ENCODE data around the gene NCMAP.
"Not testable (repeated sequence)": the region's sequence is repeated elsewhere in the genome, so short reads cannot be mapped to it uniquely, and the experiment has no call there.

NCMAP gene

GRCh38 chr1:24535021-24535424 lies 20.9 kb upstream of the NCMAP start:
- Mint-ChIP-seq H3K4me1 (peaks cover 42% of the 10 kb centered on the region), H3K9me3 (no peaks in the 10 kb centered on the region), H3K36me3 (peaks cover 39% of the 10 kb centered on the region), H3K4me3 (peak overlapping the region; percentile 73), H3K27ac (peak overlapping the region; percentile 92)
- peak; percentile 79 for ATAC-seq
- peak; percentile 48 to 83 for DNase-seq (ENCODE audit: low spot score in 2 of 2)

- Mint-ChIP-seq H3K27ac (peak overlapping the region; percentile 92), H3K9me3 (no peaks in the 10 kb centered on the region), H3K36me3 (peaks cover 41% of the 10 kb centered on the region), H3K4me3 (peak overlapping the region; percentile 73), H3K4me1 (peaks cover 45% of the 10 kb centered on the region)
- DNase-seq (ENCODE audit: low spot score in 2 of 2) (no peak), ATAC-seq (no peak)
These were observed 20.1 kb upstream of the NCMAP start for GRCh38 chr1:24535778-24536177.

- Mint-ChIP-seq H3K36me3 (peaks cover 41% of the 10 kb centered on the region), H3K9me3 (no peaks in the 10 kb centered on the region)
These were observed 19.5 kb upstream of the NCMAP start for GRCh38 chr1:24536391-24536840.

GRCh38 chr1:24540051-24540905 lies 15.6 kb upstream of the NCMAP start:
- Mint-ChIP-seq H3K36me3 (peaks cover 18% of the 10 kb centered on the region), H3K4me1 (peaks cover 60% of the 10 kb centered on the region)

More at GRCh38 chr1:24536391-24536840, 19.5 kb upstream of the NCMAP start:
- Mint-ChIP-seq H3K4me3 (peak overlapping the region; percentile 73), H3K27ac (peak overlapping the region; percentile 92), H3K4me1 (peaks cover 51% of the 10 kb centered on the region)
- DNase-seq (ENCODE audit: low spot score in 2 of 2) (peak; percentile 26 to 73), ATAC-seq (peak; percentile 76)

GRCh38 chr1:24540906-24541710 lies 14.8 kb upstream of the NCMAP start:
- peak overlapping the region; percentile 47 for H3K27ac Mint-ChIP-seq
- no peaks in the 10 kb centered on the region for H3K9me3 Mint-ChIP-seq
- peak overlapping the region; percentile 51 for H3K4me3 Mint-ChIP-seq
- peaks cover 15% of the 10 kb centered on the region for H3K36me3 Mint-ChIP-seq
- DNase-seq (ENCODE audit: low spot score in 2 of 2) (no peak), ATAC-seq (peak; percentile 62)
- H3K4me1 Mint-ChIP-seq, result peaks cover 54% of the 10 kb centered on the region

More at GRCh38 chr1:24540051-24540905, 15.6 kb upstream of the NCMAP start:
- DNase-seq (ENCODE audit: low spot score in 2 of 2) (no peak), ATAC-seq (peak; percentile 85)
- Mint-ChIP-seq H3K27ac (peak overlapping the region; percentile 47), H3K4me3 (peak overlapping the region; percentile 51), H3K9me3 (no peaks in the 10 kb centered on the region)

- no peak overlapping the region for H3K27ac Mint-ChIP-seq
- DNase-seq (ENCODE audit: low spot score in 2 of 2) (peak in 1 of 2 donors; percentile 19), ATAC-seq (no peak)
- H3K9me3 Mint-ChIP-seq, result no peaks in the 10 kb centered on the region
- peak overlapping the region; percentile 51 for H3K4me3 Mint-ChIP-seq
- H3K36me3 Mint-ChIP-seq, result peaks cover 15% of the 10 kb centered on the region
- peaks cover 47% of the 10 kb centered on the region for H3K4me1 Mint-ChIP-seq
These were observed 14.1 kb upstream of the NCMAP start for GRCh38 chr1:24541711-24542346.

- H3K36me3 Mint-ChIP-seq, result peaks cover 6% of the 10 kb centered on the region
- no peak overlapping the region for H3K4me3 Mint-ChIP-seq
- peaks cover 37% of the 10 kb centered on the region for H3K4me1 Mint-ChIP-seq
- H3K27ac Mint-ChIP-seq, result no peak overlapping the region
- H3K9me3 Mint-ChIP-seq, result no peaks in the 10 kb centered on the region
- ATAC-seq (no peak), DNase-seq (ENCODE audit: low spot score in 2 of 2) (no peak)
These were observed 11.6 kb upstream of the NCMAP start for GRCh38 chr1:24544239-24544638.

GRCh38 chr1:24545662-24546061 lies 10.2 kb upstream of the NCMAP start:
- Mint-ChIP-seq H3K27ac (peak overlapping the region; percentile 7), H3K4me3 (no peak overlapping the region), H3K4me1 (peaks cover 23% of the 10 kb centered on the region), H3K9me3 (no peaks in the 10 kb centered on the region), H3K36me3 (no peaks in the 10 kb centered on the region)
- DNase-seq (ENCODE audit: low spot score in 2 of 2) (no peak), ATAC-seq (no peak)

- Mint-ChIP-seq H3K9me3 (no peaks in the 10 kb centered on the region), H3K4me3 (no peak overlapping the region), H3K4me1 (peaks cover 12% of the 10 kb centered on the region), H3K36me3 (no peaks in the 10 kb centered on the region), H3K27ac (no peak overlapping the region)
- no peak for ATAC-seq
- no peak for DNase-seq (ENCODE audit: low spot score in 2 of 2)
These were observed 8.7 kb upstream of the NCMAP start for GRCh38 chr1:24547195-24547594.

- Mint-ChIP-seq H3K36me3 (no peaks in the 10 kb centered on the region), H3K9me3 (no peaks in the 10 kb centered on the region), H3K4me1 (peaks cover 12% of the 10 kb centered on the region), H3K4me3 (no peak overlapping the region), H3K27ac (no peak overlapping the region)
- ATAC-seq (no peak), DNase-seq (ENCODE audit: low spot score in 2 of 2) (no peak)
These were observed 7.8 kb upstream of the NCMAP start for GRCh38 chr1:24548070-24548469.

- not testable (repeated sequence) for H3K9me3 Mint-ChIP-seq; H3K36me3 Mint-ChIP-seq; ATAC-seq; H3K27ac Mint-ChIP-seq; DNase-seq (ENCODE audit: low spot score in 2 of 2); H3K4me3 Mint-ChIP-seq
- peaks cover 10% of the 10 kb centered on the region for H3K4me1 Mint-ChIP-seq
These were observed 6.7 kb upstream of the NCMAP start for GRCh38 chr1:24549210-24549609.

GRCh38 chr1:24551290-24551959 lies 4.5 kb upstream of the NCMAP start:
- H3K27ac Mint-ChIP-seq, result no peak overlapping the region
- DNase-seq (ENCODE audit: low spot score in 2 of 2) (no peak), ATAC-seq (no peak)
- H3K9me3 Mint-ChIP-seq, result no peaks in the 10 kb centered on the region
- H3K4me3 Mint-ChIP-seq, result no peak overlapping the region
- H3K36me3 Mint-ChIP-seq, result no peaks in the 10 kb centered on the region
- H3K4me1 Mint-ChIP-seq, result peaks cover 6% of the 10 kb centered on the region

GRCh38 chr1:24551960-24552571 lies 3.8 kb upstream of the NCMAP start:
- H3K4me3 Mint-ChIP-seq, result no peak overlapping the region
- H3K9me3 Mint-ChIP-seq, result no peaks in the 10 kb centered on the region
- ATAC-seq, result no peak
- H3K4me1 Mint-ChIP-seq, result peaks cover 6% of the 10 kb centered on the region
- no peak overlapping the region for H3K27ac Mint-ChIP-seq
- H3K36me3 Mint-ChIP-seq, result no peaks in the 10 kb centered on the region
- DNase-seq (ENCODE audit: low spot score in 2 of 2), result no peak

GRCh38 chr1:24553931-24554330 lies 2.0 kb upstream of the NCMAP start:
- no peak for ATAC-seq
- DNase-seq (ENCODE audit: low spot score in 2 of 2), result no peak
- no peaks in the 10 kb centered on the region for H3K9me3 Mint-ChIP-seq
- no peaks in the 10 kb centered on the region for H3K36me3 Mint-ChIP-seq
- H3K27ac Mint-ChIP-seq, result no peak overlapping the region
- H3K4me3 Mint-ChIP-seq, result no peak overlapping the region
- peaks cover 6% of the 10 kb centered on the region for H3K4me1 Mint-ChIP-seq
